ENCODE measurements around the gene CUL7. TPM values are rescaled to one million over a fixed set of nuclear protein-coding genes. Genes with fewer than 3 reads are reported as not detected.

CUL7 gene
- total RNA-seq, 1 donor from 2014 or later, result 26.7 TPM

DNA sequence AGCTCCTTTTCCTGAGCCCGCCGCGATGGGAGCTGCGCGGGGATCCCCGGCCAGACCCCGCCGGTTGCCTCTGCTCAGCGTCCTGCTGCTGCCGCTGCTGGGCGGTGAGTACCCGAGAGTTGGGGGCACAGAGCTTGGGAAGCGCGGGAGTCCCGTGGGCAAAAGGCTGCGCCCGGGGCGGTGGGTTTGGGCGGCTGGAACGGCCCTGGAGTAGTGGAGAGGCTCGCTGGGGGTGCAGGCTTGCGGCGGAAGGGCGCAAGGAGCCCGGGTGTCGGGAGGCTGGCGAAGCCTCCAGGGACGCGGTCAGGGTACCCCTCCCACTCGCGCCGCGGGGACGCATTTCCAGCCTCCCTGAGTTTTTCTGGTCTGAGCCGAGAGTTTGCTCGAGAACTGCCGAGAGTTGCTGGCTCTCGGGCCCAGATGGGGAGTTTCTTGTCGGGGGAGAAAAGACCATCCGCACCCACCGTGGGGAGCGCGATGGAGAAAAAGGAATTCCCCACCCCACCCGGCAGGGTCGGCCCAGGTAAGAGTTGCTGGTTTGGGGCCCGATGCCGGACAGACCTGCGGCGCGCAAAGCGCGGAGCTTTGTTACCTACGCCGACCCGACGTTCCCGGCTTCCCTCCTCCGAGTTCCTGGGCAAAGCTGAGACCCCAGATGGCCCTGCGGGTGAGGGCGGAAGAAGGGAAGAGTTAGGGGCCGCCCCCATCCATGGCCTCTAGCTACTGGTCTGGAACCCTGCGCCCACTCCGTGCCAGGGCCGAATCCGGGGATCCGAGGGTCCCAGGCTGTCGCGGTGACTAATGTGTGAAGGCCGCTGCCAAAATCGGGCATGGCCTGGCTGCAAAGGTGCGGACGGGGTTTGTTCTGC, 23.0 kb upstream of the CUL7 start:
- H3K9me3 ChIP-seq, result no peaks in the 10 kb centered on the region
- TF ChIP-seq, protein P1, sequence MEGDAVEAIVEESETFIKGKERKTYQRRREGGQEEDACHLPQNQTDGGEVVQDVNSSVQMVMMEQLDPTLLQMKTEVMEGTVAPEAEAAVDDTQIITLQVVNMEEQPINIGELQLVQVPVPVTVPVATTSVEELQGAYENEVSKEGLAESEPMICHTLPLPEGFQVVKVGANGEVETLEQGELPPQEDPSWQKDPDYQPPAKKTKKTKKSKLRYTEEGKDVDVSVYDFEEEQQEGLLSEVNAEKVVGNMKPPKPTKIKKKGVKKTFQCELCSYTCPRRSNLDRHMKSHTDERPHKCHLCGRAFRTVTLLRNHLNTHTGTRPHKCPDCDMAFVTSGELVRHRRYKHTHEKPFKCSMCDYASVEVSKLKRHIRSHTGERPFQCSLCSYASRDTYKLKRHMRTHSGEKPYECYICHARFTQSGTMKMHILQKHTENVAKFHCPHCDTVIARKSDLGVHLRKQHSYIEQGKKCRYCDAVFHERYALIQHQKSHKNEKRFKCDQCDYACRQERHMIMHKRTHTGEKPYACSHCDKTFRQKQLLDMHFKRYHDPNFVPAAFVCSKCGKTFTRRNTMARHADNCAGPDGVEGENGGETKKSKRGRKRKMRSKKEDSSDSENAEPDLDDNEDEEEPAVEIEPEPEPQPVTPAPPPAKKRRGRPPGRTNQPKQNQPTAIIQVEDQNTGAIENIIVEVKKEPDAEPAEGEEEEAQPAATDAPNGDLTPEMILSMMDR (IDR thresholded peaks at IDR 0.05), result no peak
- H3K4me1 ChIP-seq, result peaks cover 0 to 5% of the 10 kb centered on the region in 2 donors
- intact Hi-C loops (cut with DNase I), result no loop called here
- H3K27me3 ChIP-seq, result peaks cover 4% of the 10 kb centered on the region
- no peak for DNase-seq (ENCODE audit: low spot score in 2 of 2)
- no peak overlapping the region for H3K27ac ChIP-seq
- peaks cover 8 to 27% of the 10 kb centered on the region in 2 donors for H3K36me3 ChIP-seq
- H3K4me3 ChIP-seq, result peak overlapping the region; percentile 55 to 59

DNA sequence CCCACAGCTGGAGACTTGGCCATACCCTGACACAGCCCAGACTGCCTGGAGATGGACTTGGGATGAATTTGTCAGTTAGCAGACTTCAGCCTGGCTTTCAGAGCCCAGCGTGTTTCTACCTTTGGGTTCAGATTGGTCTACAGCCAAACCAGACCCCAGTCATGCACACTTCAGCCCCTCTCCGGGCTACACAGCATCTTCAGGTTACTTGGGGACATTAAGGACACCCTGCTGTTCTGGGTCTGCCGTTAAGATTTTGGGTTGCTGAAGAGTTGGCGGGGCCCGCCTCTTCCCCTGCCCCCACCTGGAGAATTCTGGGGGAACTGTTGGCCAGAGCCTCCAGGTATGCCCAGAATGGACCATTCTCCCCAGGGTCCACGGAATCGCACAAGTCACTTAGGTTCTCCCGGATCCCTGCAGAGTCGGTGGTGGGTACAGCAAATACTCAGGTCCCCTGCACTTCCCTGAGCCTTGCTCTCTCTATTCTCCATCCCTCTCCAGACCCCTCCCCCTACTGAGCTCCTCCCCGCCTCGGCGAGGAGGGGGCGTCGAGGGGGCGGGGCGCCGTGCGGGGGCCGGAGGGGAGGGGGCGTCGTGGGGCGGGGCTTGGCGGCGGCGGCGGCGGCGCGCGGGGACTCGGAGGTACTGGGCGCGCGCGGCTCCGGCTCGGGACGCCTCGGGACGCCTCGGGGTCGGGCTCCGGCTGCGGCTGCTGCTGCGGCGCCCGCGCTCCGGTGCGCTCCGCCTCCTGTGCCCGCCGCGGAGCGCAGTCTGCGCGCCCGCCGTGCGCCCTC, 22.2 kb upstream of the CUL7 start, which contains the start of gene PTK7:
PTK7 (plus strand) TSS at position 645 of the 794 bp plus-strand sequence. CDS start 175 bp downstream, outside the sequence.
- DNase-seq (ENCODE audit: low spot score in 2 of 2), result no peak

DNA sequence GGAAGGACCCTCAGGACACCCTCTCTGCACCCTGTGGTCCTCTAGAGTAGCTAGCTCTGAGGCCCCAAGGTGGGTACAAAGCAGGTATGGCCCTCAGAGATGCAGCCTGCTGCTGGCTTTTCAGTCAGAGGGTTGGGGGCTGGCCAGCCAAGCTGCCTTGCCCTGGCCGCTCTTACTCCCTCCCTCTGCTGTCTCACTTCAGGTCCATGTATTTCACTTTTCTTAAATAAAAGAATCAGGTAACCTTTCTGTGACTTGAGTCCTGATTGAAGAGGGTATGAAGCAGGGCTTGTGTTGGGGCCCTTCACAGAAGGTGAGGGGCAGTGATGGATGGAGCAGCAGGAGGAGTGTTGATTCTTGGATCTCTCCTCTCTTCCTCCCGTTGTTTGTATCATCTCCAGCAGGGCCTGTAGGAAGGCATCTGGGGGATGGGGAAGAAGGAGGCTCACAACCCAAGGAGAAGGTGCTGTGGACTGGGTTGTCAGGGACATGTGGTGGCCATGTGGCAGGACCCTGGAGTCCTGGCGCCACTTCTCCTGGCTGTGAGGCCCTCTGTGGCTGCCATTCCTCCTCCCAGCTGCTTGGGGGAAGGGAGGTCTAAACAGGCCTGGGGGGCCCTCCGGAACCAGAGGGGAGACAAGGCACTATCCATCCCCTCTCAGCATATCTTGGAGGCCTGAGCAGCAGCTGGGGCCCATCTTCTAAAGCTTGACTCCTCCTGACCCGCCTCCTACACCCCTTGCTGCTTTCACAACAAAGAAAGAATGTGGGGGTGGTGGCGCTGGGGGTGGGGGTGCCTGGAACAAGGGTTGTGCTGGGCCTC, 21.4 kb upstream of the CUL7 start:
- peaks cover 20 to 40% of the 10 kb centered on the region in 2 donors for H3K36me3 ChIP-seq
- no peak for DNase-seq (ENCODE audit: low spot score in 2 of 2)
- H3K4me1 ChIP-seq, result peaks cover 0 to 5% of the 10 kb centered on the region in 2 donors
- no peak overlapping the region for H3K4me3 ChIP-seq
- intact Hi-C loops (cut with DNase I), result no loop called here
- TF ChIP-seq, protein P1 (IDR thresholded peaks at IDR 0.05), result no peak
- H3K27me3 ChIP-seq, result peaks cover 4% of the 10 kb centered on the region
- H3K9me3 ChIP-seq, result no peaks in the 10 kb centered on the region
- no peak overlapping the region for H3K27ac ChIP-seq

More for the DNA sequence above, 22.2 kb upstream of the CUL7 start, which contains the start of gene PTK7:
- no peak within 1 kb of the TSS for H3K27ac ChIP-seq
- peak within 1 kb of the TSS; percentile 55 to 59 for H3K4me3 ChIP-seq
- H3K4me1 ChIP-seq, result peaks cover 0 to 5% of the 10 kb centered on the region in 2 donors
- H3K27me3 ChIP-seq, result peaks cover 4% of the 10 kb centered on the region
- TF ChIP-seq, protein P1 (IDR thresholded peaks at IDR 0.05), result no peak
- H3K9me3 ChIP-seq, result no peaks in the 10 kb centered on the region
- H3K36me3 ChIP-seq, result peaks cover 15 to 35% of the 10 kb centered on the region in 2 donors
- intact Hi-C loops (cut with DNase I), result no loop called here

DNA sequence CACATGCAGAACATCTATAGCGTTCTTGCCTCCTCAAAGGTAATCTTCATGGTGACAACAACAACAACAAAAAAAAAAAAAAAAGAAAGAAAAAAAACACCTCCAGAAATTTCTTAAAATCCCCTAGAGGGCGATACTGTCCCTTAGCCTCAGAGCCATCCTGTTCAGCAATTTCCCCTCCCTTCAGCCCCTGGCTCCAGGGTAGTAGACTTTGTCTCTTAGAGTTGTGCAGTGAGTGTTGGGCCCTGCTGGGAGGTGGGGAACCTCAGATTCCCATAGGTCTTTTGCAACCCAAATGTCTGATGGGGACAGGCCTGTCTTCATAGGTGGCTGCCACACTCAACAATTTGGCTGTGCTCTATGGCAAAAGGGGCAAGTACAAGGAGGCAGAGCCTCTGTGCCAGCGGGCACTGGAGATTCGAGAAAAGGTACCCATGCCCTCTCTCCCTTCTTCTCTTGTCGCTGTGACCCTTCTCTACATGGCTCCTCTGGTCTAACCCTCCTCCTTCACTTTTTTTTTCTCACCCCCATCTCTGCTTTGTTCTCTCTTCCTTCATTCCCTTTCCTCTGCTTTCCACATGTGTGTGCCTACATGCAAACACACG, 16.5 kb upstream of the CUL7 start:
- Histone ChIP-seq H3K27me3 (no peaks in the 10 kb centered on the region), H3K4me3 (no peak overlapping the region), H3K27ac (no peak overlapping the region), H3K4me1 (no peaks in the 10 kb centered on the region), H3K9me3 (no peaks in the 10 kb centered on the region), H3K36me3 (peaks cover 33 to 62% of the 10 kb centered on the region in 2 donors)
- no peak for DNase-seq (ENCODE audit: low spot score in 2 of 2)
- TF ChIP-seq, protein P1 (IDR thresholded peaks at IDR 0.05), result peak in 2 of 3 experiments; percentile 18 to 39
- intact Hi-C loops (cut with DNase I), result loop anchor here (1.0 kb wide), 1 partner anchor 73 kb away; no protein-coding TSS in a partner anchor
